Activated gamma-delta T cell (primary cell): ENCODE measurements around the gene CEP76.

Experiments used
- DNase-seq: peaks from one replicate; lab custom pipeline; 2025; lab: John Stamatoyannopoulos, UW
- total RNA-seq, 2 donors: gene quantifications; one replicate each; lab custom pipeline; 2026; lab: John Stamatoyannopoulos, UW

CEP76 gene, protein sequence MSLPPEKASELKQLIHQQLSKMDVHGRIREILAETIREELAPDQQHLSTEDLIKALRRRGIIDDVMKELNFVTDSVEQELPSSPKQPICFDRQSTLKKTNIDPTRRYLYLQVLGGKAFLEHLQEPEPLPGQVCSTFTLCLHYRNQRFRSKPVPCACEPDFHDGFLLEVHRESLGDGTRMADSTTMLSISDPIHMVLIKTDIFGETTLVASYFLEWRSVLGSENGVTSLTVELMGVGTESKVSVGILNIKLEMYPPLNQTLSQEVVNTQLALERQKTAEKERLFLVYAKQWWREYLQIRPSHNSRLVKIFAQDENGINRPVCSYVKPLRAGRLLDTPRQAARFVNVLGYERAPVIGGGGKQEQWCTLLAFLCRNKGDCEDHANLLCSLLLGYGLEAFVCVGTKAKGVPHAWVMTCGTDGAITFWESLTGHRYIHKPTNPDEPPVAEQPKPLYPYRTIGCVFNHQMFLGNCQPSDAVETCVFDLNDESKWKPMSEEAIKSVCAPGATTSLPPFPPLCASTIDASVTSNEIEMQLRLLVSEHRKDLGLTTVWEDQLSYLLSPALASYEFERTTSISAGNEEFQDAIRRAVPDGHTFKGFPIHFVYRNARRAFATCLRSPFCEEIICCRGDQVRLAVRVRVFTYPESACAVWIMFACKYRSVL
- 19.1 to 19.8 reads per million in 2 donors for total RNA-seq

DNA sequence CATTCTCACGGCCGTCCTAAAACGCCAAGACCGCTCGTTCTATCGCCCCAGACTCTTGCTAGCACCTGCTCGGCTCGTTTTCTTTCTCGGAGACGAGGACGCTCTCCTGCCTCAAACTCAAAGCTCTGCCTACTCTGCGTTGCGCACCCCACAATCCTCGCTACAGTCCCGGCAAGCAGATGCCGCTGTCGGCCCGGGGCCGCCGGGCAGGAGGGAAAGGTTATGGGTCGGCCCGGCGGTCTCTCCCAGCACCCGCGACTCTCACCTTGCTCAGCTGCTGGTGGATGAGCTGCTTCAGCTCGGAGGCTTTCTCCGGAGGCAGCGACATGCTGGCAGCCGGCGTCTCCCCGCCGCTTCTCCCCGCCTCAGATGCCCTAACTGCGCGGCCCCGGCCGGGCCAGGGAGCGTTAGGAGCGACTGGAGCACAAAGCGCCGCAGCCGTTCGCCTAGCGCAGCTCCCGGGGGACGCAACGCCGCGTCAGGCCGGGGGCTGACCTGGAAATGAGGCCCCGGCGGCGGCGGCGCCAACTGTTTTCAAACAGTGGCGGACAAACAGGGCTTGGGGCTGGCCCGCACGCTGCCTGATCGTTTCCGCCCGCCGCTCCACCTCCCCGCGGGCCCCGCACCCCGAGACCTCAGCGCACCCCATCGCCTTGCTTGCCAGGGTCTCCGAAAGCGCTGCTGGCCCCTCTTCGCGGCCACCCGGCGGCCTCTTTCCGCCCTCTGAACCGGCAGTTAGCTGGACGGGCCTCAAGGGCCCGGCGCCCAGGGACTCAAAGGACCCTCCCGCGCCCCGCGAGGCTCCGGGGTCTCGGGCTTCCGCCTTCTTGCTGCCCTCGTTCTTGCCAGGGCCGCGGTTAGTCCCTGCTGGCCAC is at the start of gene CEP76, which contains the start of gene PSMG2:
Gene CEP76 (minus strand): TSS at position 503 of the 875 bp plus-strand sequence. CDS start 175 bp downstream, at position 328.
Gene PSMG2 (plus strand): TSS at position 822 of the 875 bp plus-strand sequence. CDS start 66 bp downstream, outside the sequence.
- DNase-seq: peak; percentile 72

DNA sequence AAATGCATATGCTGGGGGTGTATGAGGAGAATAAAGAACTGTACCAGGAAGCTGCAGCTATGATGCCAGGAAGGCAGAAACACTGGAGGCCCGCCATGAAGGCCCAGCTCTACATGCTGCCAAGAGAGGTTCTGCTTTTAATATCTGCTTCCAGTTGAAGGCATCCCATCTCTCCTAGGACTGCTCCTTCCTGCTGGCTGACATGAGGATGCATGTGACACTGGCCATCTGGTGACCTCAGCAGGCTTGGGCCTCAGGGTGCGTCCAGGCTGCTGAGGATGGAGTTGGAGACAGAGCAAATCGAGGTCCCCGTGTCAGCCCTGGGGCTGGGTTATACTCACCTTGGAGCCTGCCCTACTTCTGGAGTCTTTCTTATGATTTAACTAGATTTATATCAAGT is 49.4 kb upstream of the CEP76 start:
- DNase-seq: no peak

DNA sequence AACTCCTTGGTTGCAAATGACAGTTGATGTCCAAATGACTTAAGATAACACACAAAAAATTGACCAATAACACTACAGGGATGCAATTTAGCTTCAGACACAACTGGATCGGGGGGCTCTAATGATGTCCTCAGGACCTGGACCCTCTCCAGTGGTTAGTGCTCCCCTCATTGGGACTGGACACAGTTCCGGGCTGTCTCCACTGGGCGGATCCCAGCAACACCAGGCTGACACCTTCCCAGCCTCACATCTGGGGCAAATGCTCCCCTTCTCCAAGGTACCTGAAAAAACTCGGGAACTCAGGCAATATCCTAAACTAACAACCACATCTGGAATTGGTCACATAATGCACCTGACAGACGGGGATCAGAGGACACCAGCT is 49.0 kb upstream of the CEP76 start:
- DNase-seq: no peak

DNA sequence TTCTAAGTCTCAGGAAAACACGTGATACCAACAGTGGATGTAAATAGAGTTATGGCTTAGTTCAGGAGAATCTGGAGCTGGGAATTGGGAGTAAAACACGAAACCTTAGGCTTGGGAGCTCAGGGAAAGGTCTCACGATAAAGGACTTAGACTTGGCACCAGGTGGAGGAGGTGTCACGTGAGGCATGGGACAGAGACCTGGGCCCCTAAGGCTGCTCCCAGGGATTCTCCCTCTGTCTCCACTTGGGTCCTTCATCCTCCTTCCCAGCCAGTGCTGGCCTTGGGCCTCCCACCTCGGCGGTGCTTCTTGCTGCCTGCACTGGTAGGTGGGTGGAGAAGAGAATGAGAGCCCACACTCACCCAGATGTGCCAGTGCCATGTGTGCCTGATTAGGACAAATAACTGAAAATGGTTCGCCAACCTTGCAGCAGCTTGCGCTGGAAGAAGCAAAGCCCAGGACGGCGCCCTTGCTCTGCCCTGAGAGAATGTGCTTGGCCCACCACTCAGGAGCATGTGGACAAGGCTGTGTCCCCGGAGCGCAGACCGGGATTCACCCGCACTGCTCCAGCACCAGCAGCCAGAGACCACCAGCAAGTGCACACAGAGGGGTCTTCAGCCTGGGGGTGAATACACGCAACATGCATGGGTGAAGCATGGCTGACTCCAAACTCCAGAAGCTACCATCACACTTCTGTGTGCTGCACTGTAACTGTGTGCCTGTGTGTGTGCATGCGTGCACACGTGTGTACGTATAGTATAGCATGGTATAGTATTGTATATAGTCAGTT is 48.4 kb upstream of the CEP76 start:
- DNase-seq: no peak

DNA sequence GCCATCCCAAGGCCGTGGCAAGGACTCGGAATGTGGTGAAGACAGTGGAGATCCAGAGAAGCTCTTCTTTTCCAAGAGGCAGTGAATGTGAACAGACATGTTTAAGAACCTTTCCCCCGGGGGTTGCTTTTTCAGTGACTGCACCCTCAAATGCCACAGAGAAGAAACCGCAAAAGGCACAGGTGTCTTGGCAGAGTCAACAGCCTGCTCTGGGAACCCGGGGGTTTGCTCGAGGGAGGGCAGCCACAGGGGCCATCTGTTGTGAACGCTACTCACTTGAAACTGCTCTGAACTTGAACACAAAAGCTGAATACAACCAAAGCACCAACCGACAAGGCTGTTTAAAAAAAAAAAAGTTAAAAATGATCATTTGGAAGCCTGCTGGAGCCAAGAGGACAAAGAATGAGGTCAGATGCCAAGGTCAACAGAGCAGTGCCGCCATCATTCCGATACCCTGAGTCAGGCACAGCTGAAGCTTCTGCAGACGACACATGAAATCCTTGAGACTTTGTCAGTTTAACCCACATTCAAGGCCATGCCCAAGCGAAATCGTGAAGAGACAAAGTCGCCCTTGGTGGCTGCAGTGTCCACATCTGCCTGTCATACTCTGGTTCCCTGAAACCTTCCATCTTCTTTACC is 47.7 kb upstream of the CEP76 start:
- DNase-seq: no peak

DNA sequence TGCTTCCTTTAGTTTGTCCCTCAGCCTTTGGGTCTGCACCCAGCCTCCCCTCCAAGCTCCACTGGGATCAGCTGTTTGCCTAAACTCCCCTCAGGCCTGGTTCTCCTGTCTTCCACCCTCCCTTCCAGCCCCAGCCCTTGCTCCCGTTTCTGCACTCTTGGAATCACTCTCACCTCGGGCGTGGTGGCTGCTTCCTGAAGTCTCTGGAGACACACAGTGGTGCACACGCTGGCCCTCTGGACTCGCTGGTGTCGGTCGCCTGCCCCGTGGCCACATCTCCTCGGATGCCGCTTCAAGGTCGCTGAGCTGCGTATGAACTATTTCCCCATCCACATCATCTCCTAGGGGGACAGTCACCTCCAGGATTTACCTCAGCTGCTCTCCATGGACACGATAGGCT is 46.6 kb upstream of the CEP76 start:
- no peak for DNase-seq

DNA sequence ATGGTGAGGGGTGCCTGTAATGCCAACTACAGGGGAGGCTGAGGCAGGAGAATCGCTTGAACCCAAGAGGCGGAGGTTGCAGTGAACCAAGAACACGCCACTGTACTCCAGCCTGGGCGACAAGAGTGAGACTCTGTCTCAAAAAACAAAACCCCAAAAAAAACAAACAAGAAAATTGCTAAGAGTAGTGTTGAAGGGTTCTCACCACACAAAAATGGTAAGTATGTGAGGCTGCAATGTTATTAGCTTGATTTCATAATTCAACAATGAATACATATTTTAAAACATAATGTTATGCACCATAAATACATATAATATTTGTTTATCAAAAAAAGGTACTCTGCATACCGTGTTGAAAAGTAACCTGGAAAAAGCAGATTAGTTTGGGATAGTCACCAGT is 46.1 kb upstream of the CEP76 start:
- DNase-seq: no peak

DNA sequence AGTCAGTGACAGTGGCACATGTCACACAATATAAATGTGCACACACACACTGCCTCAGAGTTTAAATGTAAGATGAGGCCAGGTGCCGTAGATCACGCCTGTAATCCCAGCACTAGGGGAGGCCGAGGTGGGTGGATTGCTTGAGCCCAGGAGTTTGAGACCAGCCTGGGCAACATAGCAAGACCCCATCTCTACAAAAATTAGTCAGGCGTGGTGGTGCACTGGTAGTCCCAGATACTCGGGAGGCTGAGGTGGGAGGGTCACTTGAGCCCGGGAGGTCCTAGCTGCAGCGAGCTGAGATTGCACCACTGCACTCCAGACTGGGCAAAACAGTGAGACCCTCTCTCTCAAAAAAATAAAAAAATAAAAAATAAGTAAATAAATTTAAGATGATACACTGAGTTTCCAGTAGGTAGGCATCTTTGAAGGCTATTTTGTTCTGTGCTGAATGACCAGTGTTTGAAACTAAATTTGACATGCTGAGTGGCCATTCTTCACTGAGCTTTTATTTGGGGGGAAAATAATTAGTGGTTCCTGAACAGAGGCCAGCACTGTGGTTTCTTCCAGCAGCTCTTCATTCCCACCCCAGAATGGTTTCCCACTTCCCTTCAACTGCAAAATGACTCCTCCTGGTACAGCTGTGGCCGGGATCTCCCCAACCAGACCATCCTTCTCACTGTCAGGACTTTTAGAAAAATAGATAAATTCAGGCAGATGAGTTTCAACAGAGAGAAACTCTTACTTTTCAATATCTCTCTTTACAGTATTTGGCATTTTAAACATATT is 45.2 kb upstream of the CEP76 start:
- no peak for DNase-seq

DNA sequence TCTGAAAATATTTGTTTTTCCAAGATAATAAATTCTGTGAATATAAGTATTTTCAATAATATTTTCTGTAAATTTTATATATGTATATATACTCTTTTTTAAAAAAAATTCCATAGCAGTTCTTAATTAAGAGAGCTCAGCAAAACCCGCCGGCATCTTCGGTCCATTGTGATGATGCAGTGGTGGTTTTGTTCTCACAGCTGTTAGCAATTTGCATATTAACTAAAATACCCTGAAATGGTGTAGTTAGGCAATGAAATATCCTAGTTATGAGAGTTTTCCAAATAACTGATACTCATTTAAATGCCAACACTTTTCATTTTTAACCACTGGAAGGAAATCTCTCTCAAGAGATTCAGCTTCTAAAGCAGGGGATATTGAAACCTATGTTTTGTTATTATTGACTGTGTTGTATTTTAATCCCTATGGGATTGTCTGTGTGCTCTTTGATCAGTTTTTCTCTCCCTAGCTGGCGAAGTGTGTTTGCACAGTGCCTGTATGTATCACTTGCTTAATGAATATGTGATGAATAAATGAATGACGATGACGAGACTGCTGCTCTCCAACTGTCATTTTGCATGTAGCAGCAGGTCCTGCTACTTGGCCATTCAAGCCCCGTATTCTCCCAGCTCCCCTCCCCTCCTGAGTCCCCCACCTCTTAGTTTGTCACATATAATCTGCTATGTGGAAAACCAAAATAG is 42.7 kb upstream of the CEP76 start:
- DNase-seq: no peak

DNA sequence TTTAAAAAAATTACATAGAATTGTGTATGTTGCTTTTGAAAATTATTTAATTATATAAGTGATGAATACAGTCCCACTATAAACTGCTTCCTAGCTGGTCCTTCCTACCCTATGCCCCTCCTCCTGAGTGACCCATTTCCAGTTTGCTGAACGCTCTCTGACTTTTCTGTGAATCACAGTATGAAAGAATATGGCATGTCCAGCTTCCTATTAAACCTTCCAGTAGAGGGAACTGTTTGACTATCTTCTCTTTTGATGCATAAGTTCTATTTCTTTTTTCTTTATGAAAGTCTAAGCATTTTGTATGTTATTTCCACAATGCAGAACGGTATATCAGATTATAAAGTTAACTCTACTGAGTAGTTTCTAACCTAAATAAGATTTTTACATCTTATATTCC is 41.6 kb upstream of the CEP76 start:
- no peak for DNase-seq

DNA sequence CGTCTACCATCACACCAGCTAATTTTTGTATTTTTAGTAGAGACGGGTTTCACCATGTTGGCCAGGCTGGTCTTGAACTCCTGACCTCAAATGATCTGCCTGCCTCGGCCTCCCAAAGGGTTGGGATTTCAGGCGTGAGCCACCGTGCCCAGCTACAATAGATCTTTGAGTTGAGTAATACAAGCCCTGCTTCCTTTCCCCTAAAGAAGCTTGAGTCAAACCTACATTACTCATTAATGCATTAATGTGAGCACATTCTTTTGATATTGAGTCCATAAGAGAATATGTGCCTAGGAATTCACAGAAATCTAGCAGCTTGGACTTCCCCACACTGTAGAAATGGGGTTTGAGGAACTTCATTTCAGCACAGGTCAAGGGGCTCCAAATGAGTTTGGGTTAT is 39.9 kb upstream of the CEP76 start:
- DNase-seq: no peak

DNA sequence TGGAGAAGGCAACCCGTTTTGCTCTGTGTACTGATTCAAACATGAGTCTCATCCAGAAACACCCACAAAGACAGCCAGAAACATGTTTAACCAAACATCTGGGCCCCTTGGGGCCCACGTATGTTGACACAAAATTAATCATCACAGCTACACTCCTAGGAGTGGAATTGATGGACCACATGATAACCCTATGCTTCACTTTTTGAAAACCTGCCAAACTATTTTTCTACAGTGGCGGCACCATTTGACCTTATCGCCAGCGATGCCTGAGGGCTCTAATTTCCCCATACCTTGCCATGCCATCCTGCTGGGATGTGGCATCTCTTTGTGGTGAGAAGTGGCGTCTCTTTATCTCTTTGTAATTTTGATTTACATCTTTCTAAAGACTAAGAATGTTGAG is 38.8 kb upstream of the CEP76 start:
- DNase-seq: no peak

DNA sequence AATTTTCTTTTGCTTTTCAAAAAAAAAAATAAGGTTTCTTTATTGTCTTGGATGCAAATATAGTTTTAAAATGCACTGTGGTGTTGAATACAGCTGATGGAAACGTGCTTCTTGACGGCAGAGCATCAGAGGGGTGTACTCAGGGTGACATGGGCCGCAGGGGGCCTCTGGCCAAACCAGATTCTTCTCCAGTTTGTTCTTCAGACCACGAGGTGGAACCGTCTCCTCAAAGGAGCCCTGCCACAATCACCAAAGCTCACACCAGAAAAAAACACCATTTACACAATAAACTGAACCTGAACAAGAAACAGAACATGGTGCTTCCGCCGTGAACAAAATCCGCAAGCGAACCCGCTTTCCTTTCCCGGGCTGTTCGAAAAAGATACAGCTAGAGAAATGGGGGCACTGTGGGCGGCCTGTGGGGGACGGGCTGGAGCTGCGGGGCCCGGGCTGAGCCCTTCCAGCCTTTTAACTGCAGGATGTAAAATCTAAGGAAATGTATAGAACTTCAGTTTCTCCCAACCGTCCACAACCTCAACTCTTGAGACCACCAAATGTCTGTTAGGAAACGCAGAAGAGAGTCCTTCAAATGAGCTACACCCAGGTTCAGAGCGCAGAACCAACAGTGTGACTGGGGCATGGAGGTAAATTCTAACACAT is 34.9 kb upstream of the CEP76 start:
- DNase-seq: no peak

DNA sequence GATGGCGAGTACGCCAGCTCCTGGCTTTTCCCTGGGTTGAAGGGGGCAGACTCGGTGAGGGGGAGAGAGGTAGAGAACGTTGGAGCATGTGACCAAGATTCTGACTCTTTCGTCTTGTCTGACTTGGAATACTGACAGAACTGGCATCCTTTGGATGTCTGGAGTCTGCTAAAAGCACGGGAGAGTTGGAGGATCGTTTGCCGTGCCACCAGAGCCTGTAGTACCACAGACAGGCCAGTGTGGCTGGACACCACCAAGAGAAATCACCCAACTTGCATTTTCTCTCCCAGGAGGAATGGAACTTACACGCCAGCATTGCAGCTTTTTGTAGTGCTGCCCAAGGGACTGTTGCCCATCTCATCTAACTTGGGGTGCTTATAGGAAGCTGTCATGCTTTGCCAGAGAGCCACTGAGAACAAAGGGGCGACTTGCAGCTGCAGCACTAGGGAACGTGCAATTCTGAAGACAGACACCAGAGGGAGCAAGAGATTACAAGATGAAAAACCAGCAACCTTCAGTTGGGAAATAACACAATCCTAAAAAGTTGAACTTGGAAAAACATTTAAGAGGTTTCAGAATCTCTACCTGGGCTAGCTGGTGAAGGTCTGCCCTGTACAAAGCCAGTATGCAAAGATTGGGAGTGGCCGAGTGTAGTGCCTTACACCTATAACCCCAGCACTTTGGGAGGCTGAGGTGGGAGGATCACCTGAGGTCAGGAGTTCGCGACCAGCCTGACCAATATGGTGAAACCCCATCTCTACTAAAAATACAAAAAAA is 24.4 kb upstream of the CEP76 start:
- no peak for DNase-seq

DNA sequence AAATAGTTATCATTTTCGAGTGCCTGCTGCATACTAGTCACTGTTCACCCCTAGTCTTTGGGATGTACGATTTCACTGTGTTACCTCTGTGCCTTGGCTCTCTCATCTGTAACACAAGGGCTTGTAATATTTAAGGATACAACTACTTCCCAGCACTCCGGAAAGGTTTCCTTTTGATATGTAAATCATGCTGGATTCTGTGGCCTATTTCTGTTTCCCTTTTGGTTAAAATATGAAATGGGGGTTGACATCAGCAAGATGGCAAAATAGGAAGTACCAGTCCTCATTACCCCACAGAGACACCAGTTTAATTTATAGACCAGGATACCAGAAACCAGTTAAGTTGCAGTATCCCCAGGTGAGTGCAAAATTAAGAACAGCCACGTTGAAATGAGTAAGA is 23.8 kb upstream of the CEP76 start:
- no peak for DNase-seq

DNA sequence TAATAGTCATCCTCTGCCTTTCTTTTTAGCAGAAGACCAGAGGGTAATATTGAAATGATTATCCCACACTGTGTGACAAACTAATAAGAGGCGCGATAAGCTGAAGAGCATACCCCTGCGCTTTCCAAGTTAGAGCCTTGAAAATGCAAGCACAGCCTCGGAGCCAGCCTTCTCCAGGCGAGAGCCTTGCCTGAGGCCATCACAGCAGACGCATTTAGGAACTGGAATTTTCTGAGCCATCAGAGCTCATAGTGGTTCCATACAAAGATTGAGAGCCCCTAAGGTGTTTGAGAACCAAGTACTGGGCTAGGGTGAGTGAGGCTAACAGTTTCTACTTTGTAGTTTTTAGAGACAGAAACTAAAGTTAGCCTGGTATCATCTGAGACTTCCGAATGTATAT is 20.2 kb upstream of the CEP76 start:
- no peak for DNase-seq

DNA sequence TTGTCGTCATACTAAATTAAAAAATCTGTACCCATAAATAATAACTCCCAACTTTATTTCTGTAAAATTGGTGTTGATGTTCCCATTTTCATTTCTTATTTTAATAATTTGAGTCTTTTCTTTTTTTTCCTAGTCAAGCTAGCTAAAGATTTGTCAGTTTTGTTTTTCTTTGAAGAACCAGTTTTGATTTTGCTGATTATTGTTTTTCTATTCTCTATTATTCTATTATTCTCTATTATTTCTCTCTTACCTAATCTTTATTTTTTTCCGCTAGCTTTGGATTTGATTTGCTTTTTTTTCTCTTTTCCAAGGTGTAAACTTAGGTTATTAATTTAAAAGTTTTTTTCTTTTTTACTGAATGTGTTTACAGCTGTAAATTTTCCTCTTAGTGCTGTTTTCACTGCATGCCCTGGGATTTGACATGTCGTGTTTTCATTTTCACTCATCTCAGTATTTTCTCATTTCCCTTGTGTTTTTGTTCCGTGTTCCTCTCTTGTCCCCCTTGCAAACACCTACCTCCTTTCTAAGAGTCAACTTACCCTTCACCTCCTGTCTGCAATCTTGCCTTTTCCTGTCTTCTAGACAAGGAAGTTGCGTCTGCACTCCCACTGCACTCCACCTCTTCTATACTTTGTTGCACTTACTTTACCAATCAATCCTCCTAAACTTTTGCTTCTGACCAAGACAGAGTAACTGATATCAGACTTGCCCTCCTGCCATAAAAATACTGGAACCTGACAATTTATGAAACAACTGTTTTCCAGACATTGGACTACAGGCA is 19.2 kb upstream of the CEP76 start:
- DNase-seq: no peak
